ENCODE results near the gene TMC7.

GRCh38 chr16:18983565-18984434 is at the start of gene TMC7:
- TF ChIP-seq, protein P1, sequence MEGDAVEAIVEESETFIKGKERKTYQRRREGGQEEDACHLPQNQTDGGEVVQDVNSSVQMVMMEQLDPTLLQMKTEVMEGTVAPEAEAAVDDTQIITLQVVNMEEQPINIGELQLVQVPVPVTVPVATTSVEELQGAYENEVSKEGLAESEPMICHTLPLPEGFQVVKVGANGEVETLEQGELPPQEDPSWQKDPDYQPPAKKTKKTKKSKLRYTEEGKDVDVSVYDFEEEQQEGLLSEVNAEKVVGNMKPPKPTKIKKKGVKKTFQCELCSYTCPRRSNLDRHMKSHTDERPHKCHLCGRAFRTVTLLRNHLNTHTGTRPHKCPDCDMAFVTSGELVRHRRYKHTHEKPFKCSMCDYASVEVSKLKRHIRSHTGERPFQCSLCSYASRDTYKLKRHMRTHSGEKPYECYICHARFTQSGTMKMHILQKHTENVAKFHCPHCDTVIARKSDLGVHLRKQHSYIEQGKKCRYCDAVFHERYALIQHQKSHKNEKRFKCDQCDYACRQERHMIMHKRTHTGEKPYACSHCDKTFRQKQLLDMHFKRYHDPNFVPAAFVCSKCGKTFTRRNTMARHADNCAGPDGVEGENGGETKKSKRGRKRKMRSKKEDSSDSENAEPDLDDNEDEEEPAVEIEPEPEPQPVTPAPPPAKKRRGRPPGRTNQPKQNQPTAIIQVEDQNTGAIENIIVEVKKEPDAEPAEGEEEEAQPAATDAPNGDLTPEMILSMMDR (conservative IDR thresholded peaks at IDR 0.05) = peak; percentile 79
- no peak for TF ChIP-seq EZH2 (IDR thresholded peaks at IDR 0.05; ENCODE audit: low read depth)

Measured in PC-9 (cell line).